K562 (cell line): ENCODE data around the gene LARP7. TPM values are rescaled to one million over a fixed set of nuclear protein-coding genes. Genes with fewer than 3 reads are reported as not detected.

Source experiments
- CAMTA2 ChIP-seq: fragments of 250-450 bp; sonication (Bioruptor Pico); conservative IDR thresholded peaks from 2 replicates; pipeline ENCODE4 v1.5.1; 2022
- FOXP1 ChIP-seq: sonication (generic); formaldehyde crosslinking; IDR thresholded peaks from 2 replicates; pipeline ENCODE4 v1.8.0; 2022; ENCODE audit warnings: mild to moderate bottlenecking, missing genetic modification reagents
- IRF9 ChIP-seq: fragments of 450-650 bp; IDR thresholded peaks from 2 replicates; pipeline ENCODE4 v1.6.1; 2016; ENCODE audit warnings: missing biosample characterization, missing genetic modification characterization
- KAT2B ChIP-seq: IDR thresholded peaks from one replicate; pipeline ENCODE4 v1.6.1; 2012; ENCODE audit warnings: low read depth, mild to moderate bottlenecking, control low read depth, inconsistent platforms, low read length, moderate library complexity
- NBN ChIP-seq: fragments of 450-650 bp; IDR thresholded peaks from 2 replicates; pipeline ENCODE4 v1.6.1; 2016; ENCODE audit warnings: low read depth, mild to moderate bottlenecking
- NR4A1 ChIP-seq, 2 experiments: fragments of 250-450 bp in 1 of 2; fragments of 450-650 bp in 1 of 2; sonication (Bioruptor Pico) in 1 of 2; IDR thresholded peaks; 2 replicates each; pipeline versions ENCODE4 v1.4.0 to v1.6.1; 2016 to 2020; ENCODE audit warnings: mild to moderate bottlenecking in 2 of 2, missing compliant biosample characterization in 1 of 2, missing genetic modification characterization in 1 of 2, moderate library complexity in 1 of 2
- PHF20 ChIP-seq: fragments of 450-650 bp; IDR thresholded peaks from 2 replicates; pipeline ENCODE4 v1.6.1; 2018; ENCODE audit not compliant: partially characterized antibody
- PREB ChIP-seq: sonication (generic); formaldehyde crosslinking; IDR thresholded peaks from 2 replicates; pipeline ENCODE4 v1.8.1; 2023; ENCODE audit warnings: mild to moderate bottlenecking, missing genetic modification reagents
- PRPF4 ChIP-seq: fragments of 200-400 bp; formaldehyde crosslinking; IDR thresholded peaks from one replicate; pipeline ENCODE4 v1.6.1; 2017; ENCODE audit warnings: low read length, low read depth, mild to moderate bottlenecking; ENCODE audit not compliant: insufficient read depth, poor library complexity, severe bottlenecking
- SMARCA5 ChIP-seq: fragments of 450-650 bp; IDR thresholded peaks from 2 replicates; pipeline ENCODE4 v1.6.1; 2016
- SRSF9 ChIP-seq: fragments of 200-400 bp; formaldehyde crosslinking; IDR thresholded peaks from 2 replicates; pipeline ENCODE4 v1.6.1; 2017; ENCODE audit warnings: low read depth, low read length, borderline replicate concordance
- UBTF ChIP-seq, 2 experiments: IDR thresholded peaks; 2 replicates each; pipeline ENCODE4 v1.6.1; 2012; ENCODE audit warnings: improper control_type of control experiment in 2 of 2, low read depth in 2 of 2, low read length in 2 of 2, borderline replicate concordance in 1 of 2
- ZBTB26 ChIP-seq: fragments of 450-650 bp; formaldehyde crosslinking; IDR thresholded peaks from 2 replicates; pipeline ENCODE4 v1.4.0; 2022; ENCODE audit warnings: missing genetic modification characterization
- ZKSCAN3 ChIP-seq: fragments of 250-450 bp; sonication (Bioruptor Pico); IDR thresholded peaks from 2 replicates; pipeline ENCODE4 v1.4.0; 2020
- ZNF146 ChIP-seq: IDR thresholded peaks from one replicate; pipeline ENCODE4 v1.6.1; 2018; ENCODE audit warnings: missing compliant biosample characterization; ENCODE audit not compliant: unreplicated experiment
- ZNF3 ChIP-seq: fragments of 250-450 bp; sonication (Bioruptor Pico); IDR thresholded peaks from 2 replicates; pipeline ENCODE4 v1.5.0; 2021; ENCODE audit warnings: mild to moderate bottlenecking, moderate library complexity
- ZNF347 ChIP-seq: fragments of 450-650 bp; formaldehyde crosslinking; IDR thresholded peaks from 2 replicates; pipeline ENCODE4 v1.4.0; 2020; ENCODE audit warnings: low read depth, mild to moderate bottlenecking, moderate library complexity
- ZNF583 ChIP-seq: fragments of 250-450 bp; sonication (Bioruptor Pico); IDR thresholded peaks from 2 replicates; pipeline ENCODE4 v1.4.0; 2020
- ZNF76 ChIP-seq: fragments of 250-450 bp; sonication (Bioruptor Pico); IDR thresholded peaks from 2 replicates; pipeline ENCODE4 v1.4.0; 2020; ENCODE audit warnings: mild to moderate bottlenecking, moderate library complexity, borderline replicate concordance
- ZSCAN29 ChIP-seq: fragments of 450-650 bp; IDR thresholded peaks from 2 replicates; pipeline ENCODE4 v1.6.1; 2017
- polyA plus RNA-seq, 8 experiments: library from polyadenylated mRNA; depleted of rRNA in 4 of 8; stranded (reverse) in 5 of 8; unstranded in 3 of 8; fragments of >200 nt; fragmentation: Nextera tagmentation in 2 of 8; fragmentation: Illumina TruSeq in 1 of 8; extraction: Ambion mirVana in 2 of 8; extraction: Trizol in 1 of 8; gene quantifications; 2 replicates each; pipeline versions ENCODE4 v1.2.1 to v1.2.3, GENCODE V29; 2011 to 2014; ENCODE audit warnings: inconsistent platforms in 1 of 8, missing spikeins in 1 of 8
- total RNA-seq, 7 experiments: library from RNA; depleted of rRNA in 6 of 7; stranded (reverse); fragments of >200 nt in 6 of 7; fragmentation: Illumina TruSeq in 2 of 7; extraction: Trizol in 2 of 7; gene quantifications; 2 replicates each; pipeline versions ENCODE4 v1.2.1 to v1.2.3, GENCODE V29; 2011 to 2021; ENCODE audit warnings: low replicate concordance in 1 of 7
- TF ChIP-seq, protein P1 (sequence below): sonication (generic); IDR thresholded peaks from 2 replicates; pipeline ENCODE4 v1.6.1; 2016

The LARP7 gene
- total and polyA plus RNA-seq, 9 of the 15 experiments (the other 6 are each of a cell fraction or from before 2014, with no cell fraction given) = 30.1 to 76.9 (median 56.0) TPM

DNA sequence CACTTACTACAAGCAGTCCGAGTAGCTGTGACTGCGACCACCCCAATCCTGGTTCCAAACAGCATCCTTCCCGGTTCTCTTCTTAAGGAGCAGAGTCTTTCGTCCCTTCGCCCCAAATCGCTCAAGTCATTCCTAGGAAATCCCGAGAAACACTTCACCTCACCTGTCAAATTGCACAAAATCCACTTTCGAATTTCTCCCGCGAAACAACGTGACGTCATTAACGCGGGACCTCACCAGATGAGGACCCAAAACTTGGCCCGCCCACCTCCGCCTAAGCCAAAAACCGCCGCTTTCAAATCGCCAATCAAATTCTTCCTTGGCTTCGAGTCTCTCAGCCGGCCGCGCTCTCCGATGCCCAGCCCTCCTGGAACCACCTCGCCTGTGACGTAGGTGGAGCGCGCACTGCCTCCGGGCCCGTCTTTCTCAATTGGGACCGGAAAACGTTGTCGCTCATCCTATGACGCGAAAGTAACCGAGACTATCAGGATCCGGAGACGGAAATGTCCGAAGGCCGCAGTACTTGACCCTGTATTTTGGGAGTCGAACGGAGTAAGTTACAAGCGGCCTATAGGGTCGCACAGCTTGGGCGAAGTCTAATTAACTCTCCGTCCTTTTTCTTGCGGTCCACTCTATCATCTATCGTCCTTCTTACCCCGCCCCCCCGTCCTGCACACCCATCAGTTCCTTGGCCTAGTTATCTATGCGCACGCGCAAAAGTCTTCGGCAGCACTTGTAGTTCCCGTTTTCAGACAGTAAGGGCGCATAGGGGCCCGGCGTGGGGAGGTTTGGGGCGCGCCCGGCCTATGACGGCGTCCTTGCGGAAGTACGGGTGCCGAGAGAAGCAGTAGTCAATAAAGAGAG is at the start of gene LARP7, which contains the start of gene ZGRF1 (continued):
- TF ChIP-seq UBTF (IDR thresholded peaks at IDR 0.05; ENCODE audit: borderline replicate concordance in 1 of 2, low read depth in 2 of 2, low read length in 2 of 2) = no peak
- no peak for TF ChIP-seq NR4A1 (CRISPR knock-in tag; IDR thresholded peaks at IDR 0.05)
- no peak for TF ChIP-seq NR4A1 (tag; IDR thresholded peaks at IDR 0.05)
- TF ChIP-seq ZSCAN29 = no peak
- no peak for TF ChIP-seq CAMTA2
- TF ChIP-seq ZBTB26 (CRISPR knock-in tag) = 0 out of 2 replicates have a peak, but pooled peaks have one; percentile 33
- TF ChIP-seq PRPF4 = no peak
- TF ChIP-seq SMARCA5 = no peak
- TF ChIP-seq KAT2B = no peak
- TF ChIP-seq ZNF146 (CRISPR knock-in tag) = no peak
- TF ChIP-seq PREB (CRISPR knock-in tag) = no peak
- TF ChIP-seq, protein P1, sequence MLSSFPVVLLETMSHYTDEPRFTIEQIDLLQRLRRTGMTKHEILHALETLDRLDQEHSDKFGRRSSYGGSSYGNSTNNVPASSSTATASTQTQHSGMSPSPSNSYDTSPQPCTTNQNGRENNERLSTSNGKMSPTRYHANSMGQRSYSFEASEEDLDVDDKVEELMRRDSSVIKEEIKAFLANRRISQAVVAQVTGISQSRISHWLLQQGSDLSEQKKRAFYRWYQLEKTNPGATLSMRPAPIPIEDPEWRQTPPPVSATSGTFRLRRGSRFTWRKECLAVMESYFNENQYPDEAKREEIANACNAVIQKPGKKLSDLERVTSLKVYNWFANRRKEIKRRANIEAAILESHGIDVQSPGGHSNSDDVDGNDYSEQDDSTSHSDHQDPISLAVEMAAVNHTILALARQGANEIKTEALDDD = no peak
- TF ChIP-seq PHF20 = peak; percentile 87
- TF ChIP-seq ZNF583 (CRISPR knock-in tag) = peak; percentile 31; the same call in 1 of the 2 replicates
- TF ChIP-seq FOXP1 (CRISPR knock-in tag) = no peak; the same call in 1 of the 2 replicates
- TF ChIP-seq ZNF76 = no peak
- TF ChIP-seq ZKSCAN3 (CRISPR knock-in tag) = no peak
- no peak for TF ChIP-seq ZNF347
- TF ChIP-seq IRF9 (tag) = no peak
- no peak for TF ChIP-seq SRSF9
- TF ChIP-seq ZNF3 (CRISPR knock-in tag) = no peak
- peak; percentile 97 for TF ChIP-seq NBN
